Right ventricle myocardium inferior (tissue), 1 donor: ENCODE measurements around the gene COMMD8. TPM values are rescaled to one million over a fixed set of nuclear protein-coding genes. Genes with fewer than 3 reads are reported as not detected.
"Not testable (repeated sequence)": the region's sequence is repeated elsewhere in the genome, so short reads cannot be mapped to it uniquely, and the experiment has no call there.

ENCODE experiments used
- ATAC-seq: fragments of 200-7000 bp; cut with Tn5 transposase; one replicate; pipeline ENCODE4 v1.9.1; 2020; ENCODE audit warnings: mild to moderate bottlenecking, moderate library complexity
- DNase-seq: peaks from one replicate; pipeline ENCODE4 v3.0.0; 2021; ENCODE audit errors: missing footprints
- intact Hi-C: fragments of 100-400 bp; cut with DNase I; formaldehyde crosslinking; loops from one replicate; pipeline ENCODE4 v1.11.0; 2022
- long read RNA-seq: library from polyadenylated mRNA; unstranded; transcript quantifications from one replicate; pipeline ENCODE4 v2.0.0, GENCODE V29; 2021
- total RNA-seq: library from RNA; stranded (reverse); fragmentation: NEBNext Ultra II Directional; extraction: Animal tissue kit (Norgen Biotek cat#: 25700); gene quantifications from one replicate; pipeline ENCODE4 v1.2.1, GENCODE V29; 2021
- donor health status: DM: no; HTN: yes; CAD: no; lungs with severe emphysema.

COMMD8 gene
- 17.2 TPM for total RNA-seq
- long read RNA-seq, transcript COMMD8-201 (5 exons, 1,469 nt), result major isoform, 11 of 11 reads
- long read RNA-seq, partial matches to known transcripts, result 0 of 11 reads
- long read RNA-seq, other reads (novel, unspliced or antisense), result 0 of 11 reads

GRCh38 chr4:47463235-47463956 lies at the start of gene COMMD8:
TSS of gene COMMD8 (minus strand) at chr4:47463702. CDS start at chr4:47463651, 51 bp downstream.
- ATAC-seq, result peak; percentile 99
- intact Hi-C loops, result loop anchor here (2.0 to 10.0 kb wide), 2 partner anchors 21 to 451 kb away; partner anchors contain the start of genes ATP10D and NFXL1
- DNase-seq, result peak; percentile 99

GRCh38 chr4:47510506-47511143 lies 47.1 kb upstream of the COMMD8 start:
- no peak for DNase-seq
- no peak for ATAC-seq
- intact Hi-C loops, result no loop called here

GRCh38 chr4:47505666-47506065 lies 42.2 kb upstream of the COMMD8 start:
- intact Hi-C loops, result no loop called here
- ATAC-seq (no peak), DNase-seq (no peak)

- DNase-seq (no peak), ATAC-seq (no peak)
- intact Hi-C loops, result no loop called here
These were observed 41.6 kb upstream of the COMMD8 start for GRCh38 chr4:47505147-47505546.

- ATAC-seq (no peak), DNase-seq (no peak)
- intact Hi-C loops, result no loop called here
These were observed 37.3 kb upstream of the COMMD8 start for GRCh38 chr4:47500776-47501175.

- DNase-seq, result no peak
- intact Hi-C loops, result no loop called here
- ATAC-seq, result no peak
These were observed 36.2 kb upstream of the COMMD8 start for GRCh38 chr4:47499700-47500099.

- intact Hi-C loops, result no loop called here
These were observed 35.4 kb upstream of the COMMD8 start for GRCh38 chr4:47498899-47499298.

GRCh38 chr4:47494124-47494430 lies 30.6 kb upstream of the COMMD8 start:
- ATAC-seq (no peak), DNase-seq (no peak)
- intact Hi-C loops, result no loop called here

More at GRCh38 chr4:47498899-47499298, 35.4 kb upstream of the COMMD8 start:
- ATAC-seq (no peak), DNase-seq (no peak)

- no peak for DNase-seq
- no peak for ATAC-seq
- intact Hi-C loops, result no loop called here
These were observed 30.0 kb upstream of the COMMD8 start for GRCh38 chr4:47493238-47494123.

GRCh38 chr4:47490550-47490949 lies 27.0 kb upstream of the COMMD8 start:
- ATAC-seq (peak; percentile 69), DNase-seq (no peak)
- intact Hi-C loops, result no loop called here

GRCh38 chr4:47488706-47489105 lies 25.2 kb upstream of the COMMD8 start:
- intact Hi-C loops, result loop anchor here (5.0 kb wide), 1 partner anchor 79 kb away; no protein-coding TSS in a partner anchor
- DNase-seq (no peak), ATAC-seq (no peak)

GRCh38 chr4:47486727-47487126 lies 23.2 kb upstream of the COMMD8 start:
- not testable (repeated sequence) for ATAC-seq, DNase-seq
- intact Hi-C loops, result loop anchor here (5.0 kb wide), 1 partner anchor 81 kb away; no protein-coding TSS in a partner anchor

GRCh38 chr4:47486231-47486673 lies 22.8 kb upstream of the COMMD8 start:
- ATAC-seq, result no peak
- no peak for DNase-seq
- intact Hi-C loops, result loop anchor here (5.0 kb wide), 1 partner anchor 81 kb away; no protein-coding TSS in a partner anchor

- intact Hi-C loops, result loop anchor here (2.0 to 5.0 kb wide), 2 partner anchors 23 to 82 kb away; partner anchors contain the start of gene COMMD8
- DNase-seq (no peak), ATAC-seq (no peak)
These were observed 22.3 kb upstream of the COMMD8 start for GRCh38 chr4:47485768-47486167.

- intact Hi-C loops, result loop anchor here (2.0 to 5.0 kb wide), 2 partner anchors 22 to 82 kb away; partner anchors contain the start of gene COMMD8
- DNase-seq (peak; percentile 98), ATAC-seq (peak; percentile 100)
These were observed 21.7 kb upstream of the COMMD8 start, which contains the start of gene ATP10D for GRCh38 chr4:47485047-47485692. TSS of gene ATP10D (plus strand) at chr4:47485275. CDS start at chr4:47512541, 27,266 bp downstream.

- DNase-seq (no peak), ATAC-seq (no peak)
- intact Hi-C loops, result loop anchor here (2.0 kb wide), 1 partner anchor 21 kb away; the partner anchor contains the start of gene COMMD8
These were observed 20.7 kb upstream of the COMMD8 start for GRCh38 chr4:47484168-47484567.

GRCh38 chr4:47483745-47484144 lies 20.2 kb upstream of the COMMD8 start:
- intact Hi-C loops, result loop anchor here (2.0 kb wide), 1 partner anchor 21 kb away; the partner anchor contains the start of gene COMMD8
- DNase-seq (no peak), ATAC-seq (no peak)

GRCh38 chr4:47482326-47482725 lies 18.8 kb upstream of the COMMD8 start:
- intact Hi-C loops, result no loop called here
- ATAC-seq, result no peak

More at GRCh38 chr4:47482326-47482725, 18.8 kb upstream of the COMMD8 start:
- DNase-seq, result no peak
